Neural progenitor cell (in vitro differentiated cells): ENCODE results near the gene CNOT8.

ENCODE experiments used
- CTCF ChIP-seq: fragments of 200-600 bp; sonication (generic); IDR thresholded peaks from 2 replicates; pipeline ENCODE4 v1.5.1; 2017; ENCODE audit warnings: antibody characterized with exemption, mild to moderate bottlenecking
- EZH2 ChIP-seq: fragments of 200-600 bp; sonication (generic); IDR thresholded peaks from 2 replicates; pipeline ENCODE4 v1.6.1; 2017; ENCODE audit warnings: antibody characterized with exemption, mild to moderate bottlenecking, moderate library complexity
- EZH2phosphoT487 ChIP-seq: fragments of 200-600 bp; sonication (generic); IDR thresholded peaks from 2 replicates; pipeline ENCODE4 v1.6.1; 2017; ENCODE audit warnings: antibody characterized with exemption

- TF ChIP-seq CTCF (no peak), EZH2 (no peak), EZH2phosphoT487 (no peak)
Measured at GRCh38 chr5:154858297-154858971, at the start of gene CNOT8.
